Erythroblast (primary cell): Measurements from ENCODE around the gene ZNF581.

ENCODE experiments used
- GATA1 ChIP-seq: IDR thresholded peaks from 2 replicates; pipeline ENCODE4 v1.6.1; 2011; ENCODE audit warnings: low read depth, mild to moderate bottlenecking, control low read depth, low read length, moderate library complexity
- POLR2A ChIP-seq: IDR thresholded peaks from 2 replicates; pipeline ENCODE4 v1.6.1; 2011; ENCODE audit warnings: mild to moderate bottlenecking, low read length

DNA sequence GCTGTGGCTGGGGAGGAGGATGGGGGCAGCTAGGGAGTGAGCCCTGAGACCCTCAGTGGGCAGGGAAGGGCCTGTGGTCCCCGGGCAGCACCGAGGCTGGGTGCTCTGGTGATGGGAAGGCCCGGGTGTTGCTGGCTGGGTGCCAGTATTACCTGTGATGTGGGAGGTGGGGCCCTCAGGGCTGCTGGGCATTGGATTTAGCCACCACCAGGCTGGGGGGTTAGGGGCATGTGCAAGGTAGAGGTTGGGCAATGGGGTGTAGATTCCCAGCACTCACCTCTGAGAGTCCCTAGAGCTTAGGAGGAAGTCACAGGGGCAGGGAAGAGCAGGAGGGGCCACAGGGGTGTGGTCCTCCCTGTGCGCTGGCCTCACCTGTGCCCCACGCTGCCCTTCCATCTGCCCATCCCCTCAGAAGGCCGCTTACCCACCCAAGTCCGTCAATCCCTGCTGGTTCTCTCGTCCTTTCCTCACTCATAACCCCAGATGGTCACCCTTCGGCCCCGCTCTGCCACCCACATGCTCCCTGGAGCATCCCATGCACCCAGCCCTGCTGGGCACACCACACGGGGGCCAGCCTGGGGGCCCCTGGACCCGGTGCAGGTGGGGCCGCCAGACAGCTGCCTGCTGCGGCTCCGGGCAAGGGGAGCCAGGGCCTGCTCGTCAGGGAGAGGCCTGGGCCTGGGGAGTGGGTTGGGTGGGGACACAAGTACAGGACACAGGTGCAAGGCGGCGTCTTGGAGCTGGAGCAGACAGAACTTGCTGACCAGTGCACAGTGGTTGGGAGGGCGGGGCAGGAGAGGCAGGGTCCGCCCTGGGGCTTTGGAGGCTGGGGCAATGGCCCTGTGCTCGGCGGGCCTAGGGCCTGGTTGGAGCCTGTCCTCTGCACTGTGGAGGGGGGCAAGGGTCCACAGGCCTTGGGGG is 44.1 kb downstream of the ZNF581 start:
- TF ChIP-seq POLR2A (no peak), GATA1 (no peak)
